ENCODE results near the gene WDR74. TPM values are rescaled to one million over a fixed set of nuclear protein-coding genes. Genes with fewer than 3 reads are reported as not detected.

Gene WDR74
- total and polyA plus RNA-seq, 9 of the 15 experiments (the other 6 are each of a cell fraction or from before 2014, with no cell fraction given): 32.7 to 210 (median 114) TPM

GRCh38 chr11:62850911-62851806 is 11.8 kb upstream of the WDR74 start (continued):
- TF ChIP-seq E4F1 (CRISPR knock-in tag; IDR thresholded peaks at IDR 0.05; ENCODE audit: borderline replicate concordance): no peak
- TF ChIP-seq NR1H2 (CRISPR knock-in tag; IDR thresholded peaks at IDR 0.05): no peak
- no peak for TF ChIP-seq MIER1 (IDR thresholded peaks at IDR 0.05; ENCODE audit: low read depth)
- no peak for TF ChIP-seq MNT (conservative IDR thresholded peaks at IDR 0.05)
- no peak for TF ChIP-seq ZNF140 (CRISPR knock-in tag; IDR thresholded peaks at IDR 0.05)
- no peak for TF ChIP-seq CREBBP (IDR thresholded peaks at IDR 0.05; ENCODE audit: low read depth, low read length)
- no peak for TF ChIP-seq RREB1 (CRISPR knock-in tag; IDR thresholded peaks at IDR 0.05)
- no peak for TF ChIP-seq NR2F6 (CRISPR knock-in tag; IDR thresholded peaks at IDR 0.05)
- TF ChIP-seq MECOM (CRISPR knock-in tag; IDR thresholded peaks at IDR 0.05): no peak
- TF ChIP-seq ASH1L (IDR thresholded peaks at IDR 0.05; ENCODE audit: borderline replicate concordance, low read depth, partially characterized antibody): peak; percentile 8
- no peak for TF ChIP-seq HNRNPH1 (optimal IDR thresholded peaks at IDR 0.05; ENCODE audit: low read depth, low read length)
- TF ChIP-seq NR0B1 (IDR thresholded peaks at IDR 0.05; ENCODE audit: partially characterized antibody): no peak
- TF ChIP-seq ELF2 (CRISPR knock-in tag; IDR thresholded peaks at IDR 0.05): 0 out of 2 replicates have a peak, but pooled peaks have one; percentile 20
- TF ChIP-seq SAP30 (IDR thresholded peaks at IDR 0.05; ENCODE audit: borderline replicate concordance, insufficient read depth, low read depth, low read length, poor library complexity, severe bottlenecking): no peak
- no peak for TF ChIP-seq NFE2L1 (tag; IDR thresholded peaks at IDR 0.05; ENCODE audit: borderline replicate concordance, low read depth)

Data from K562 (cell line).